OCI-LY7 (cell line): ENCODE measurements around the gene COPS8. TPM values are rescaled to one million over a fixed set of nuclear protein-coding genes. Genes with fewer than 3 reads are reported as not detected.

ENCODE experiments used
- BruUV-seq: library from RNA; stranded (reverse); fragments of 400-500 nt; replicated peaks from 2 replicates; lab custom pipeline; 2021; lab: Mats Ljungman, UMichigan
- CTCF ChIA-PET: fragments of 300-600 bp; sonication (Branson Sonifier 250); formaldehyde crosslinking; loops from one replicate; lab custom pipeline; 2022; ENCODE audit warnings: antibody characterized with exemption; ENCODE audit not compliant: unreplicated experiment; lab: Charles Lee
- POLR2A ChIA-PET: fragments of 300-600 bp; sonication (Branson Sonifier 250); formaldehyde crosslinking; loops from one replicate; lab custom pipeline; 2022; ENCODE audit warnings: antibody characterized with exemption; lab: Charles Lee
- DNase-seq: peaks from one replicate; pipeline ENCODE4 v3.0.0-alpha.2; 2015; ENCODE audit warnings: low spot score
- H2AFZ ChIP-seq: fragments of 200-600 bp; sonication (generic), shearing (Covaris generic); 2 replicates; pipeline ENCODE4 v1.6.1; 2014; ENCODE audit warnings: mild to moderate bottlenecking, antibody characterized with exemption, low read length, moderate library complexity
- H3K27ac ChIP-seq: fragments of 200-600 bp; sonication (generic); 2 replicates; pipeline ENCODE4 v1.5.1; 2014; ENCODE audit warnings: mixed run types, low read depth, mild to moderate bottlenecking, moderate library complexity, low read length, inconsistent platforms; ENCODE audit not compliant: poor library complexity, severe bottlenecking
- H3K36me3 ChIP-seq: fragments of 200-600 bp; sonication (generic); 2 replicates; pipeline ENCODE4 v1.6.1; 2014; ENCODE audit warnings: mild to moderate bottlenecking, antibody characterized with exemption, low read length, moderate library complexity, mixed read lengths; ENCODE audit not compliant: insufficient read depth
- H3K4me1 ChIP-seq: fragments of 200-600 bp; sonication (generic); 2 replicates; pipeline ENCODE4 v1.5.1; 2014; ENCODE audit warnings: mild to moderate bottlenecking, low read length; ENCODE audit not compliant: insufficient read depth, poor library complexity, severe bottlenecking
- H3K4me2 ChIP-seq: fragments of 200-600 bp; sonication (generic); 2 replicates; pipeline ENCODE4 v1.6.1; 2014; ENCODE audit warnings: mild to moderate bottlenecking, low read length
- H3K4me3 ChIP-seq: fragments of 200-600 bp; sonication (generic); 2 replicates; pipeline ENCODE4 v1.5.1; 2014; ENCODE audit warnings: mild to moderate bottlenecking, low read depth, low read length; ENCODE audit not compliant: poor library complexity, severe bottlenecking
- H3K79me2 ChIP-seq: fragments of 200-600 bp; sonication (generic); 2 replicates; pipeline ENCODE4 v1.6.1; 2016; ENCODE audit warnings: low read depth, mild to moderate bottlenecking, low read length, moderate library complexity, mixed read lengths; ENCODE audit not compliant: insufficient read depth
- H3K9me2 ChIP-seq: fragments of 200-600 bp; sonication (generic); 2 replicates; pipeline ENCODE4 v1.6.1; 2016; ENCODE audit warnings: mild to moderate bottlenecking, low read length, mixed read lengths; ENCODE audit not compliant: insufficient read depth
- H3K9me3 ChIP-seq: fragments of 200-600 bp; sonication (generic); 2 replicates; pipeline ENCODE4 v1.6.1; 2014; ENCODE audit warnings: mild to moderate bottlenecking, mixed run types, low read length, mixed read lengths
- H4K20me1 ChIP-seq: fragments of 200-600 bp; sonication (generic); 2 replicates; pipeline ENCODE4 v1.6.1; 2014; ENCODE audit warnings: mild to moderate bottlenecking, antibody characterized with exemption, low read length, moderate library complexity, mixed read lengths; ENCODE audit not compliant: insufficient read depth
- CTCF ChIP-seq: fragments of 200-600 bp; sonication (generic); conservative IDR thresholded peaks from 2 replicates; pipeline ENCODE4 v1.5.1; 2014; ENCODE audit warnings: mild to moderate bottlenecking, antibody characterized with exemption, low read length, moderate library complexity, mixed read lengths
- EZH2phosphoT487 ChIP-seq: fragments of 200-600 bp; sonication (generic); IDR thresholded peaks from 2 replicates; pipeline ENCODE4 v1.6.1; 2018; ENCODE audit warnings: low read depth, borderline replicate concordance, mild to moderate bottlenecking, mixed run types, antibody characterized with exemption, low read length, moderate library complexity, mixed read lengths
- intact Hi-C: fragments of 100-400 bp; cut with micrococcal nuclease; formaldehyde crosslinking; loops from one replicate; pipeline ENCODE4 v1.10.0; 2022; ENCODE audit not compliant: unreplicated experiment
- total RNA-seq, 2 experiments: library from RNA; depleted of rRNA in 1 of 2; stranded (reverse); fragments of >200 nt in 1 of 2; shearing (Covaris generic) in 1 of 2; gene quantifications; 2 replicates each; pipeline ENCODE4 v1.2.3, GENCODE V29; 2014 to 2022

The COPS8 gene
- total RNA-seq, 2 experiments from 2014 or later: 58.8 to 117 TPM

- Histone ChIP-seq H4K20me1 (no peaks in the 10 kb centered on the region), H3K36me3 (no peaks in the 10 kb centered on the region), H3K9me2 (no peaks in the 10 kb centered on the region), H3K4me2 (no peak overlapping the region), H2AFZ (no peak overlapping the region), H3K9me3 (no peaks in the 10 kb centered on the region), H3K79me2 (no peaks in the 10 kb centered on the region), H3K27ac (no peak overlapping the region), H3K4me3 (no peak overlapping the region), H3K4me1 (no peaks in the 10 kb centered on the region)
- CTCF ChIA-PET: interaction anchor here (1.2 kb wide), 1 partner anchor 9 kb away, joined by 3 read pairs; no protein-coding TSS in a partner anchor
- no TSS peak for BruUV-seq
- TF ChIP-seq EZH2phosphoT487 (no peak), CTCF (no peak)
- DNase-seq: no peak
- POLR2A ChIA-PET: interaction anchor here (0.7 to 1.2 kb wide), 3 partner anchors 11 to 39 kb away, joined by 3 to 5 read pairs (median 4); no protein-coding TSS in a partner anchor
- intact Hi-C loops: no loop called here
These were observed 11.3 kb upstream of the COPS8 start for GRCh38 chr2:237074211-237074993.

- TF ChIP-seq CTCF (no peak), EZH2phosphoT487 (no peak)
- H3K36me3 ChIP-seq: no peaks in the 10 kb centered on the region
- no peaks in the 10 kb centered on the region for H3K9me3 ChIP-seq
- no peak overlapping the region for H3K4me3 ChIP-seq
- ChIA-PET CTCF (interaction anchor here (1.2 kb wide), 1 partner anchor 8 kb away, joined by 3 read pairs; no protein-coding TSS in a partner anchor), POLR2A (interaction anchor here (1.1 to 1.2 kb wide), 2 partner anchors 9 to 11 kb away, joined by 3 to 5 read pairs; no protein-coding TSS in a partner anchor)
- no peaks in the 10 kb centered on the region for H3K9me2 ChIP-seq
- no peaks in the 10 kb centered on the region for H3K4me1 ChIP-seq
- intact Hi-C loops: no loop called here
- H3K79me2 ChIP-seq: no peaks in the 10 kb centered on the region
- H3K27ac ChIP-seq: no peak overlapping the region
- H3K4me2 ChIP-seq: no peak overlapping the region
- DNase-seq: no peak
- no peaks in the 10 kb centered on the region for H4K20me1 ChIP-seq
- H2AFZ ChIP-seq: no peak overlapping the region
- no TSS peak for BruUV-seq
These were observed 9.7 kb upstream of the COPS8 start for GRCh38 chr2:237075749-237076599.
